Stimulated activated CD4-positive, alpha-beta T cell treated with anti-CD3 and anti-CD28 coated beads, TNF-alpha, amount 100 ng/mL, for 48 hours (primary cell): ENCODE data around the gene SLC8B1.

ENCODE experiments used
- DNase-seq, 3 donors: peaks; one replicate each; pipeline ENCODE4 v3.0.0-alpha.2; 2020; ENCODE audit warnings: low read depth in 3 of 3

The SLC8B1 gene

DNA sequence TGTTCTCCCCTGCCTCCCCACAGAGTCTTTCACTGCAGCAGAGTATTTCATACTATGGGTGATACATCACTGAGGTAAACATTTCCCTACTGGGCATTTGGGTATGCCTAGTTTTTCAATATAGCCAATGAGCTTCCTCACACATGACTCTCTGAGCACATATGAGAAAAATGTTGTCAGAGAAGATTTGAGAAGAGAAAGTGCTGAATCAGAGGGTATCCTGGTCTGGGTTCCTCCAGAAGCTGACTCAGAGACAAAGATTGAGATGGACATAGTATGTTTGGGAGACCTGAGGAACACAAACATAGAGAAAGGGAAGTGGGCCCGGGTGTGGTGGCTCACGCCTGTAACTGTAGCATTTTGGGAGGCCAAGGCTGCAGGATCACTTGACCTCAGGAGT is 12.6 kb downstream of the SLC8B1 start:
- no peak for DNase-seq

DNA sequence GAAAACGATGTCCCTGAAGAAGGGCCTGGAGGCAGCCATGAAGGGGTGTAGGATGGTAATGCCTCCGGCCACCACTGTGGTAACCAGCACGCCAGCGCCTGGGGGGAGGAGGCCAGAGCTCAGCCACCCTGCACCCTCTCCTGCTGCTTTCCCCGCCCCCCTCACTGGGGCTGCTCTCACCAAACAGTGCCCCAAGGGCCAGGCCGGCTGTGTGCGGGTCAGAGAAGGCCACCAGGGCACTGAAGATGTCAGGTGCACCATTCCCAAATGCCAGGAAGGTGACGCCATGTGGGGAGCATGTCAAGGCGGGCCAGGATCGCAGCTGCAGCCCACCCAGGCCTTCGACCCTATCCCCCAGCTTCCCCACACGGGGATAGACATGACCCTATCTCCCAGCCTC is 14.5 kb downstream of the SLC8B1 start:
- DNase-seq, result no peak

DNA sequence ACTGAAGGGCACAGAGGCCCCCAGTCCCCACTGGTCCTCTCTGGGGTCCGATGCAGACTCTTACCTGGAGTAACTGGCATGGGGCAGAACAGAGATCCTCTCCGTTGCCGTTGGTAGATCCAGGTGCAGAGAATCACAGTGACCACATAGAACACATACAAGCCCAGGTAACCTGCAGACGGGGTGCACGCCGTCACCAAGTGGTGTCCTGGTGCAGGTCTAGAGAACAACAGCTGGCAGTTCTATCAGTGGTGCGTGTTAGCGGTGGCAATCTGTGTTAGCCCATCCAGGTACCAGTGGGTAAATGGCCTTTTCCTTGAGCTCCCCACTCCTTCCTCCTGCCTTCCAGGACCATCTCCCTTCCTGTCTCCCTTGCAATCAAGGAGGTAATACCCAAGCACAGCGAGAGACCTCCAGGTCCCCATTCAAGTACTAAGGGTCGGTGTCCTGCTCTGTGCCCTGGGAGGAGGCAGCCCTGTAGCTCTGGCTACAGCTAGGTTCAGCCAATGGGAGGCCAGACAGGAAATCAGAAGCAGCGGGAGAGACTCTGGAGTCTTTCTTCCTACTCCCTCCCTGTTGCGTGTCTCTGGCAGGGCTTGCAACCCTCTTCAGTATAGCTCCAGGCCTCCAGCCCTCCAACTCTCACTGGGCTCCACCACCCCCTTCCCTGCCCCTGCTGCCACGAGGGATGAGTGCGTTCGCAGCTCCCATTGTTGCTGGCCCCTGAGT is 15.8 kb downstream of the SLC8B1 start:
- no peak for DNase-seq

DNA sequence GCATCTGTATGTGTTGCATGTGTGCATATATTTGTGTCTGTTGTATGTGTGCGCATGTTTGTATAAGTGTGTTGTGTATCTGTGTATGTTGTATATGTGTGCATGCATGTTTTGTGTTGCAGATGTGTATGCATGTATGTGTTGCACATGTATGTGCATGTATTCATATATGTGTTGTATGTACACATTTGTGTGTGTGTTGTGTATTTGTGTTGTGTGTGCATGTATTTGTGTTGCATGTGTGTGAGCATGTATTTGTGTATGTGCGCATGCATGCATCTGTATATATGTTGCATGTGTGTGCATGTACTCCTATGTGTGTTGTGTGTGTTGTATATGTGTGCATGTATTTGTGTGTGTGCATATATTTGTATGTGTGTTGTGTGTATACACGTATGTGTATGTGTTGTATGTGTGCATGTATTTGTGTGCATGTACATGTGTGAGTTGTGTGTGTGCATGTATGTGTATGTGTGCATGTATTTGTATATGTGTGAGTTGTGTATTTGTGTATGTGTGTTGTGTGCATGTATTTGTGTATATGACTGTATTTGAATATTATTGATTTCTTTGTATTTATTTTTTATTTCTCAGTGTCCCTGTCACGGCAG is 16.8 kb downstream of the SLC8B1 start:
- DNase-seq, result no peak

DNA sequence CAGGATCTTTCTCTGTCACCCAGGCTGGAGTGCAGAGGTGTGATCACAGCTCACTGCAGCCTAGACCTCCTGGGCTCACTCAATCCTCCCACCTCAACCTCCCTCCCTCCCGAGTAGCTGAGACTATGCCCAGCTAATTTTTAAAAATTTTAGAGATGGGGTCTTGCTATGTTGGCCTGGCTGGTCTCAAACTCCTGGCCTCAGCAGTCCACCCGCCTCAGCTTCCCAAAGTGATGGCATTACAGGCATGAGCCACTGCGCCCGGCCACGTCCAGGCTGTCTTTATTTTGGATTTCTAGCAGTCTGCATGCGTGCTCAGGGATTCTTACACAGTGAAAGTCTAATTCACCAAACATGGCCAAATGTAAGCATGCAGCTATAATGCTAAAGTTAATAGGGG is 17.8 kb downstream of the SLC8B1 start:
- DNase-seq, result no peak

DNA sequence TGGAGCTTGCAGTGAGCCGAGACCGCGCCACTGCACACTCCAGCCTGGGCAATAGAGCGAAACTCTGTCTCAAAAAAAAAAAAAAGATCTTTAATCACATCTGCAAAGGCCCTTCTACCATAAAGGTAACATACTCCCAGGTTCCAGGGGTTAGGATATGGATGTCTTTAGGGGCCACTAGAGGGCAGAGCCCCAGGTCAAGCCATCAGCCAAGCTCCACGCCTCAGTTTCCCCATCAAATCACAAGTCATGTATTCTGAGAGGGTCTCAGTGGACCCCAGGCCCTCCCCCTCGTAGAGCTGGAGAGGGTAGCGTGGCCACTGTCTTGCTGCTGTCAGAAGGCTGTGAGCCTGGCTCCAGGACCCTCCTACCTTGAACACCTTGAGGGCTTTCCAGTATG is 18.8 kb downstream of the SLC8B1 start:
- DNase-seq, result no peak

DNA sequence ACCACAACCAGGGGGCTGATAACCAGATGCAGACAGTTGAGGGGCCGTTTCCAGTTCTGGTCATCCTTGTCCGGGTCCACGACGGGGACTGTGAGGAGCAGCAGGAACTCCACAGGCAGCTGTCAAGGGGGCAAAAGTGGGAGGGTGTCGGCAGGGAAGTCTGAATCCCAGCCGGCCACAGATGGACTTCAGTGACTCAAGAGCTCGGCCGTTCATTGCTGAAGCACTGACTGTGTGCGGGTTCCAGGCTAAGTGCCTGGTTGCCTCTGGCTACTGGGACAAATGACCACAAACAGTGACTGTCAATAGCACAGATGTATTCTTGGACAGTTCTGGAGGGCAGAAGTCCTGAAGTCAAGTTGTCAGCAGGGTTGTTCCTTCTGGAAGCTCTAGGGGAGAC is 19.6 kb downstream of the SLC8B1 start:
- no peak for DNase-seq

DNA sequence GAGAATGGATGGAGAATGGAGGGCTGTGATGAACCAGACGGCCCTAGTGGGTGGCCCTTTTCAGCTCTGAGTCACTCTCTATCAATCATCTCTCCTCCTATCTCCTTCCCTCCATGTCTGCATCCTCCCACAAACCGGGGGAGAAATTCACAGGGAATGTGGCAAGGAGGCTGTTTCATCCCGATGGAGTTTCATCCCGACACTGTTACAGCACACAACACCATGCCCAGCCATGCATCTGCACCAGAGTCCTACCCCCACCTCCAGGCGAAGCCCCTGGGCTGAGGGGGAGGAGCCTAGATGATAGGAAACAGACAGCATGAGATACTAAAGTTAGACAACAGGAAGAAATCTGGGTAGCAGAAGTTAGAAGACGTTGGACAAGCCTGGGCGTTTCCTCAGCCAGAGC is 20.8 kb downstream of the SLC8B1 start:
- no peak for DNase-seq

DNA sequence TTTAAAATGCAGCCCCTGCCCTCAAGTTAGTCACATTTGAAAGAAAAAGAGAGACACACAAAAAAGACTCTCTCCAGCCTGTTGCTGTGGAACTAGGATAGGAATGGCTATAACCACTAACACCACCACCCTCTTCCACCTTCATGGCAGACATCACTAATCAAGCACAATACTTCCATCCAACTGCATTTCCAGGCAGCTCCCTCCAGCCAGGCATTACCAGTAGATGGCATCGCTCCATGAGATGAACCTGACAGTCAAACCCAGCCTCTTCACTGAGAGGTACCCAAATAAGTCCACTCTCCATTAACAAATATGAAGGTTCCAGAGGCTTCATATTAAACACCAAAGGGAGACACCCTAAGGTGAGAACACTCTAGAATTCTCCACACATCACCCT is 24.4 kb downstream of the SLC8B1 start:
- DNase-seq, result no peak

DNA sequence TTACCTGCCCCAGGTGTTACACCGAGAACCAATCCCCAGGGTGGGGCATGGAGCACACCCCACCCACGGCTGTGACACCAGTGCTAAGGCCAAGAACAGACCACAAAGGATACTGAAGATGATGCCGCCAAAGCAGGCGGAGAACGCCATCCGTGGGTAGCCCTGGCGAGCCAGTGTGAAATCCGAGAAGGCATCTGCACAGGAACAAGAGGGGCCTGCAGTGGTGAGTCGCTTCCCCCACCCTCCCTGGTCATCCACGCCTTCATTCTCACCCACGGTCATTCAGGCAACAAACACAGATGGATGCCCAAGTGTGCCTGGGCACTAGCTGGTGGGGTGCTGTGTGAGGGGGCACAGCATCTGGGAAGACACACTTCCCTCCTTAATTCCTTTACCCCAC is 28.5 kb downstream of the SLC8B1 start:
- DNase-seq, result no peak

DNA sequence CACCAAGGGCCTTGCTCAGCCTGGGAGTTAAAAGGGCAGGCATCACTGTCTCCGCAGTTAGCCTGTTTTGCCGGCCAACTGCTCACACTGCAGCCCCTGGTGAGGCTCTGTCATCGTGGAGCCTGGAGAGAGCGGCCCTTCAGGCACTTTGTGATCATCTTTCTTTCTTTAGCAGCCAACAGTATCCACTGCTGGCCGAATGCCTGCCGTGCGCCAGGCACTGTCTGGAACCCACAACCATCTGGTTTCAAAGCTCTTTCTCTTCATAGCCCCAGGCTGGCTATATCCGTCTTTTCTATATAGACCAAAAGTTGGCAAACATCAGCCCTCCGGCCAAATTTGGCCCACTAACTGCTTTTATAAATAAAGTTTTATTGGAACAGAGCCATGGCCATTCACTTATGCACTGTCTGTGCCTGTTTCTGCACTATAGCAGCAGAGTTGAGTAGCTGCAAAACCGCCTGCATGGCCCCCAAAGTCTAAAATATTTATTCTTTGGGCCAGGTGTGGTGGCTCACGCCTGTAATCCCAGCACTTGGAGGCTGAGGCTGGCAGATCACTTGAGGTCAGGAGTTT is 29.5 kb downstream of the SLC8B1 start:
- DNase-seq, result no peak

DNA sequence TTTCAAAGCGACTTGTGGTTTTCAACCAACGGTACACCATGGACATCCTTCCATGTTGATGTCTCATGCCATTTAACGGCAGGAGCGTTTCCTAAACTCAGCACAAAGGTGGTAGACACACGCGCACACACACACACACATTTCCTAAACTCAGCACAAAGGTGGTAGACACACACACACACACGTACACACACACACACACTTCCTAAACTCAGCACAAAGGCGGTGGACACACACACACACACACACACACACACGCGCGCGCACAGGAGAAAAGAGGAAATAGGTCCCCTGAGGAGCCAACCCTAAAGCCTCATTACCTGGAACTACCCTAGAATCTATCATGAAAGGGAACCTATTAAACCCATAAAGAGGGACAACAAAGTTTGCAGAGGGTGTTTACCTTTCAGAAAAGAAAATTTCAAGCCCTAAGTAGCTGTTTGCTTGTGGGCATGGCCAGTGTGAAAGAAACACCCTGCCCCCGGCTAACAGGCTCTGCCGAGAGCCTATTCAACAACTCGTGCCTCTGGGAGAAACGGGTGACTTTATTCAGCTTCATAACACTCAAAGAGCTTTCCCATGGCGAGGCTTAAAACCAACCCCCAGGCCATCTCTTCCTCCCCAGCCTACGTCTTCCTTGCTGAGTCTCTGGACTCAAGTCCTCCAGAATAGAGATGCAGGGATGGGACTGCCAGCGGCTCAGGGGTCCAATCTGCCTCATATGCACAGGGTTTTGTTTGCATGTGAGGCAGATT is 31.8 kb downstream of the SLC8B1 start:
- DNase-seq, result no peak

DNA sequence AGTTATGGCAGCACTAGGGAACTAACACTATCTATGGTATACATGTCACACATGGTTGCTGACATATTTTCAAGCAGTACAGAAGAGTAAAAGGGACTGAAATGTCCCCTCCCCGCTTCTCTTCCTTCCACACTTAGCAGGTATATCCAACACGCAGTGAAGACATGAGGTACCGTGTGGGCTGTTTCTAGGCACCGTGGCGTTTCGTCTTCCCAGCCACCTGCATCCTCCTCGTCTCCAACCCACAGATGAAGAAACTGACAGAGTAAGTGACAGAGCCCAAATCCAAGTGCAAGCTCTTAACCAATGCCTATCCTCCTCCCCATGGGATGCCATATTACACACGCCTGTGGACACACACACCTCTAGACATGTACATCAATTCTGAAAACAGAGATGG is 32.4 kb downstream of the SLC8B1 start:
- DNase-seq, result no peak

DNA sequence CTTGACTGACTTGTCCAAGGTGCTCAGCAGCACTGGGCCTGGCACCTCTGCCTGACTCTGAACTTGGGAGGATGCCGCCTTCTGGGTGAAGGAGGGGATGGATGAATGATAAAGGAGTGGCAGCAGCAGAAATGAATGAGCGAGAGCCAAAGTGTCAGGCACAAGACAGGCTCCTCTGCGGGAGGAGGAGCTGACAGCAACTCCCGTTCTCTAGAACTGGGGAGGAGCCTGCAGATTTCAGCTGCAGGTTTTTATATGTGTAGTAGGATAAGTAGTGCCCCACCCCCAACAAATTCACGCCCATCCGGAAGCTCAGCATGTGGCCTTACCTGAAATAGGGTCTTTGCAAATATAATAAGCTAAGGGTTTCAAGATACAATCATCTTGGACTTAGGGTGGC is 33.1 kb downstream of the SLC8B1 start:
- DNase-seq, result no peak

DNA sequence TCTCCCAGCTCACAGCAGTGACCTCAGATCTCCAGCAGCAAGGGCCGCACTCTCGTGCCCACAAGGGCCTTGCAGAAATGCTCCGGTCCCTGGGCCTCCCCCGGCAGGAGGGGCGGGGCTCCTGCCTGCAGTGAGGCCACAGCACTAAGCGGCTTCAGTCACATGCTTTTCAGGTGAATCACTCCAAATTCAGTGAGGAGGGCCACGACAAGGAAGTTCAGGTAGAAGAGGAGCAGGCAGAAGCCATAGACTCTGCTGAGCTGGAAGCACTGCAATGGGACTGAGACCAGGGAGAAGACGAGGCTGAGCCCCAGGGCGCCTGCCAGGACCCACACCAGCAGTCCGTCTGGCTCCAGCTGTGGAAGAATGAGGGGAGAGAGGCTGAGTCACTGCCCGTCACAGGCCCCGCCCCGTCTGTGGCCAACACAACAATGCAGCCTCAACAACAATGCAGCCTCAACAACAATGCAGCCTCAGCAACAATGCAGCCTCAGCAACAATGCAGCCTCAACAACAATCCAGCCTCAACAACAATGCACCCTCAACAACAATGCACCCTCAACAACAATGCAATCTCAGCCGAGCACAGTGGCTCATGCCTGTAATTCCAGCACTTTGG is 35.2 kb downstream of the SLC8B1 start:
- DNase-seq, result no peak

DNA sequence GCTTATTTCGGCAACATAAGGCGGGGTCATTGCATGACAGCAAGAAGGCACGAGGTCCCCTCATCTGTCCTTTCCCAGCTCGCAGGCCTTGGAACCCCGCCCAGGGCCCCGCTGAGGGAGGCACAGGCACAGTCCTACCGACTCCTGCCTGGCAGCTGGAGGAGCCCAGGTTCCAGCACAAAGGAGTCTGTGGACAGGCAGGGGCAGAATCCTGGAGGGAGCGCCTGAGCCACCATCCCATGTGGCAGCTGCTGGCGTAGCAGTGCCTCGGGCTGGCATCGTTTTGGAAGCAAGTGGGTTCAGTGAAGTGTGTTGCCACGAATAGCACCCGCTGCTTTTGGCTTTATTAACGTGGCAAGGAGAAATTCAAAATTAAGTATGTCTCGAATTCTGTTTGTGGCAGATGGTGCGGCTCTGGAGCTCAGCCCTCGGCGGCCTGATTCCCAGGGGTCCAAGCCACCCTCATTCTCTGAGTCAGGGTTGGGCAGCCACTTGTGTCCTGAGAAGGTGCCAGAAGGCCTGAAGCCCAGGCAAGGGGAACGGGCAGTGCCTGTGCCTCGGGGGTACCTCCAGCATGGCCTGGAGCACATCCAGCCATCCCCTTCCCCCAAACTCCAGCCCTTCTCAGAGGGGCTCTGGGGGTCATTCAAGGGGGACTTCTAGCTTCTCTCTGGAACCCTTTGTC is 35.9 kb downstream of the SLC8B1 start:
- DNase-seq, result no peak

DNA sequence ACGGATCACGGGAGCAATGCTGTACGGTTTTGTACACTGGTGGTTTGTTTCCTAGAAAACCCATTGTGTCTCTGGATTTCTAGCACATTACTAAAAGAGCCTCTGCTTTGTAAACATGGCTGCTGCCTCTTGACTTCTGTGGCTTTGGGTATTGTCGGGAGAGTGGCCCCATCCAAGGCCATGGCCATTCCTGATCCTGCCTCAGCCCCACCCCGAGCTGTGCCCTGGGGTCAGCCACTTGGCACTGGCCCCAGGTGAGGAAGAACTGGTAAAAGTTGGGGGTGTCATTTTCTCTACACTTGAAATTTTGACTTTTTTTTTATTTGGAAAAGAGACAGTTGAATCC is 36.5 kb downstream of the SLC8B1 start:
- no peak for DNase-seq

DNA sequence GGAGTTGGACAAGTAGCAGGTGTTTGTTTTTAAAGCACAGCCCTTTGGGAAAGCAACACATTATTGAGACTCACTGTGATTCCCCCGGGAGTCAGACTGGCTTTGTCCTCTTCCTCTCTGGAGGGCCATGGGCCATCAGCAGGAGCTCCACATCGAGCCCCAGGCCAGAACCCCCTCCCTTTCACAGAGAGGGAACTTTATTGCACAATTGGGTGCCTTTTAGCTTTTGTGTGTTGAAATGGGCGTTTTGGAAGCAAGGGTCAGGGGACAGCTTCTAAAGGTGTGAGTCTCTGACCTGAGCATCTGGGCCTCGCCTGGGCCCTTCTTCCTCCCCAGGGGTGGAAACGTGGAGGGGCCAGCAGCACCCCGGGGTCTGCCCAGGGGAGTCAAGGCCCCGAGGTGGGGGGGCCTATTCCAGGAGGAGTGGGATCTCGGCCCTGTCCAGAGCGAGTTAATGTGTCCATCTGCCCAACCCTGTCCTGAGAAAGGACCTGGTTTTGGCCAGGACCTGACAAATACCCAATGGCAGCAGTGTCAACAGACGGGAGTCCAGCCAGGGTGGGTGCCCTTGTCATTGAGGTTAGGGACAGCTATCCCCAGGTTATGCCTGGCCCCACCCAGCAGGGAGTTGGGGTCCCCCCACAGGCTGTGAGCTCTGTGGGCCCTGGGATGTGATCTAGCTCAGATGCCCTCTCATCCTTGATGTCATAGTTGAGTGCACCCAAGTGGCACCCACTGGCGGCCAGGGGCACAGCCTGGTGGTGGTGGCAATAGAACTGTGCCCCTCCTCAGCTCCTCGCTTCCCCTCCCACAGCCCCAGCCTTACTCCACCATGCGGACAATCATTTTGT is 37.1 kb downstream of the SLC8B1 start:
- no peak for DNase-seq

DNA sequence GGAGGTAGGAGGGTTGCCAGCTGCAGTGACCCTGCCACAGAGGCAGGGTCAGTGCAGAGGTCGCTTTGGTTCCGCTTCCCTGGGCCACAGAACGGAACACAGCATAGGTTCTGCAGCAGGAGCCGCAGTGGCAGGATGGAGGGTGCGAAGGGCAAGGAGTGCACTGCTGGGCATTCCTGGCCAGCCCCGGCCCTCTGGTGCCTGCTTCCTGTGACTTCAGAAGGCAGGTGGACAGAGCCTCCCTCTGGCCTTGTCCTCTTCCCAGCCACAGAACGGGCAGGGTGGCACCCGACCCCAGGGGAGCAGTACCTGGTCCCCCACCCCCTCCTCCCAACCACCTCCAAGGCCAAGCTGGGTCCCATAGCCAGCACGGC is 37.7 kb downstream of the SLC8B1 start:
- no peak for DNase-seq

DNA sequence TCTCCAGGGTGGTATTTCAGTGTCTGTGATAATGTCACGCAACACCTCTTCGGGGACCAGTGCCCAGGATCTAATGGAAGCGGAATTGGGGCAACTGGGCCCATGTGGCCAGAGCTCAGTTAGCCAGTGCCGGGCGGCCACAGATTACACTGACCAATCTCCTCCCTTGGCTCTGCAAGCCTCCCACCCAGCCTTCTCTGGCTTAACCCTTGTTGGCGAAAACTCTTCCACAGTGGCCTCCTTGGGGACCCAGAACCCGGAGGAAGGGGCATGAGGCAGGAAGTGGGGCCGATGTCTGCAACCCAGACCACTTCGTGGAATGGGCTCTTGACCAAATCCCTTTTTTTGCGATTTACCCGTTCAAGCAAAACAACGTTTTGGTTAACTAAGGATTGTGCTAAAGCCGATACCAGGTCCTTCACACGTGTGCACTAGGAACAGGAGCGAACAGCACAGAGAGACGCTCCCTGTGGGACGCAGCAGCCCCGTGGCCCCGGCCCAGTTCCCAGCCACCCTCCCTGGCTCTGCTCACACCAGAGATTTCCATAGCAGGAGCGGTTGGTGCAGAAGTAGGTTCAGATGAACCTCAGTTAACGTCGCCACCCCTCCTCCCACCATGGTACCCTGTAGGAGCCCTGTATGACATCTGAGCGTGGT is 38.2 kb downstream of the SLC8B1 start:
- DNase-seq, result no peak
